Activated CD4-positive, alpha-beta T cell treated with anti-CD3 and anti-CD28 coated beads, Interleukin-2, Interleukin-4, amounts not matched to agents 100 ng/mL and 50 ng/mL, durations not matched to agents 16 hours and 8 hours (primary cell): ENCODE measurements around the gene CRISPLD2.

Experiments used
- DNase-seq: peaks from one replicate; pipeline ENCODE4 v3.0.0-alpha.2; 2020; ENCODE audit warnings: low spot score

CRISPLD2 gene

DNA sequence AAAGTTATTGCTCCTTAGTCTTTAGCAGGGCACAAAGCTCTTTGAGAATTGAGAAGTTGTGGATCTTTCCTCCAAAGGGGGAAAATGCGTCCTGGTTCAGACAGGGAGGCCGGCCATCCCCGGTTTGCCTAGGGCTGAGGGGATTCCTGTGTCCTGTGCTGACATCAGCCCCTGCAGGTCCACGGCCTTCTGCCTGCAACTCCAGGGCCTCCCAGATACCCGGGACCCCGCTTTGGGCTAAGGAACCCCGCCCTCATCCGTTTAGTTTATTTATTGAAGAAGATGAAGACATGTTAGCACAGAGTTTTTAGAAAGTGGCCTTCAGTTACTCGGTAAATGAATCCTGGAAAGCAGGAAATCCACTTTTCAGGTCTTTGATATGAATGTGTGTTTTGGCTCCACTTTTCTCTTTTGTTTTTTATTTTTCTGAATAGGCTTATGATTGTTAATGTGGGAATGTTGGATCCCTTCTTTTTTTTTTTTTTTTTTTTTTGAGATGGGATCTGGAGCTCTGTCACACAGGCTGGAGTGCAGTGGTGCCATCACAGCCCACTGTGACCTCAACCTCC, 65.6 kb downstream of the CRISPLD2 start:
- DNase-seq: no peak

DNA sequence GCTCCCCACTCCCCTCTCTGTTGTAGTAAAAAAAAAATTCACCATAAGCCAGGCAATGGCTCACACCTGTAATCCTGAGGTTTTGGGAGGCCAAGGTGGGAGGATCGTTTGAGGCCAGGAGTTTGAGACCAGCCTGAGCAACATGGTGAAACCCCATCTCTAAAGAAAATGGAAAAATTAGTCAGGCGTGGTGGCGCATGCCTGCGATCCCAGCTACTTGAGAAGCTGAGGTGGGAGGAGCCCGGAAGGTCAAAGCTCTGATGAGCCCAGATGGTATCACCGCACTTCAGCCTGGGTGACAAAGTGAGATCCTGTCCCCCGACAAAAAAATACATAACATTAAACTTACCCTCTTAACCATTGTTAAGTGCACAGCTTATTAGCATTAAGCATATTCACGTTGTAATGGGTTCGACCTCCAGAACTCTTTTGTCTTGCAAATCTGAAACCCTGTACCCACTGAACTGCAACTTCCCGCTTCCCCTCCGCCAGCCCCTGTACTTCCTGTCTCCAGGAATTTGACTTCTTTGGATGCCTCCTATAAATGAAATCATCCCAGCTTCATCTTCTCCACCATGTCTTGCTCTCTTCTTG, 66.8 kb downstream of the CRISPLD2 start:
- DNase-seq: no peak

DNA sequence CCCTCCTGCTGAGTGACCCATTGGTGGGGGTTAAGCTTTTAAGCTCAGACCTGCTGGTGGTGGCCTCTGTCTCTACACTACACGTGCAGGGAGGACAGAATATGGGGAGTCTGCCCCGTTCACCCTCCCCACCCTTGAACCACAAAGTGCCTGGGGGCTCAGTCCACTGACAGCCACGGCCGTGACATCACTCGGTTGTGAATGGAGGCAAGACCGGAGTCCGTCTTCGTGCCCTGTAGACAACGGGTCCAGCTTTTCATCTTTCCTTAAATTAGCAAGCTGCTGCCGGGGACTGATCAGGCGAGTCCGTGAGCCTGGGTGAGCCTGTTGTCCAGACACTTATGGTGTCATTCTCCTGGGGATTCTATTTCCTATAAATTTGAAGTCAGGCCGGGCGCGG, 67.4 kb downstream of the CRISPLD2 start:
- DNase-seq: no peak

DNA sequence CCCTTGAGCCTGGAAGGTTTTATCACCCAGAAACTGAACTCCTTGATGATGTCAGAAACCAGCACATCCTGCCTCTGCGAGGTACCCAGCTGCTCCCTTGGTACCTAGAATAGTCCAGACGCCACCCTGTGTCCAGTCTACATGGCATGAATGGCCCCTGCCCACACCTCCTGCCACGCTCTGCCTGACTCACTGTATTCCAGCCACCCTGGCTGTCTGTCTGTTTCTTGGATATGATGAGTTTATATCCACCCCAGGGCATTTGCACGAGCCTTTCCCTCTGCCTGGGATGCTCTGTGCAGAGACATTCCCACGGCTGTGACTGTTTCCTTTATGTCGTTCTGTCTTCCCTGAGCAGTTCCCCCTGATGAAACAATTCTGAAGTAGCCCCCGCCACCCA, 68.7 kb downstream of the CRISPLD2 start:
- no peak for DNase-seq

DNA sequence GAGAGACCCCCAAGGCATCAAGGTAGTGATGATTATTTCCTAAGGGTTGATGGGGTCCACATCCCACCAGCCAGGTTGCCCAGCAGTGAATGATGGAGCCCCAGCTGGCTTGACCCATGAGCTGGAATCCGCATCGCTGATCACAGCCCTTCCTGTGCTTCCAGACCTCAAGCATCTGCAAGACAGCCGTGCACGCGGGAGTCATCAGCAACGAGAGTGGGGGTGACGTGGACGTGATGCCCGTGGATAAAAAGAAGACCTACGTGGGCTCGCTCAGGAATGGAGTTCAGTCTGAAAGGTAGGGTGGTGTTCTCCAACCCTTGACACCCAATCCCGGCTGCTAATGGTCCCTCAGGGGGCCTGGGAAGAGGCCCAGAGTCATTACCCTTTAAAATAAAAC, 69.3 kb downstream of the CRISPLD2 start:
- no peak for DNase-seq

DNA sequence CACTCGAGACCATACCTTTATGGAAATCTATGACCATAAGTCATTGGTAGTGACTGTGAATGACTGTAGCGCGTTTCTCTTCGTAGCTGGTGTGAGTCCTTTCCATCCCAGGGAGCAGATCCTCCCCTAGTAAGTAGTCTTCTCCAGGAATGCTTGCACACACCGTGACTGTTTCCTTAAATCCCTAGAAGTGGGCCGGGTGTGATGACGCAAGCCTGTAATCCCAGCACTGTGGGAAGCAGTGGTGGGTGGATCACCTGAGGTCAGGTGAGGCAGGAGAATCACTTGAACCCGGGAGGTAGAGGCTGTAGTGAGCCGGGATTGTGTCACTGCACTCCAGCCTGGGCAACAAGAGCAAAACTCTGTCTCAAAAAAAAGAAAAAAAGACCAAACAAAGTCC, 70.6 kb downstream of the CRISPLD2 start:
- no peak for DNase-seq

DNA sequence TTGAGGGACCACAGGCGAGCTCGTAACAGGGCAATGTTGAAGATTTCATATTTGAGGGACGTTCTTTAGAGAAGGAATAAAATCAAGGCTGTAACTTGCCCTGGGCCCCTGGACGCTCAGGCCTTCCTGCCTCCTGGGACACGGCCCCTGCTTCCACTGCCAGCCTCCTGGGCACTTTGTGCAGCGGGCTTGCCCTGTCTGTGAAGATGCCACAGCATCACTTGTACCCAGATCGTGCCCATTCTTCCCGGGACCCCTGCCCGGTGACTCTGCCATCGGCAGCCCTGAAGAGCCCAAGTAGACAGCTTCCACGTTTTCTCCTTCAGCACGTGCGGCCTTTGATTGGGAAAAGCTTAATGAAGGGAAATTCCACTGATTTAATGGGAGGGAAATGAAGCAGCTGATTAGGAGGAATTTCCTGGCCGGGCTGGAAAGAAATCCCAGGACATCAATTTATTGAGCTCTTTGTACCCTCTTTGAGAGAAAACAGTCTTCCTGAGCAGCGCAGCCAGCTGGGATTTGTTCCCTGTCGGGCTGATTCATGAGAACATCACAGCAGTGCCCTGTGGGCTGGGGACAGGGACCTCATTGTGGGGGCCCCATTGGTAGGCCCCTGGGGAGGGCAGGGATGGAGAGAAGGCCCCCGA, 71.5 kb downstream of the CRISPLD2 start:
- DNase-seq: no peak

DNA sequence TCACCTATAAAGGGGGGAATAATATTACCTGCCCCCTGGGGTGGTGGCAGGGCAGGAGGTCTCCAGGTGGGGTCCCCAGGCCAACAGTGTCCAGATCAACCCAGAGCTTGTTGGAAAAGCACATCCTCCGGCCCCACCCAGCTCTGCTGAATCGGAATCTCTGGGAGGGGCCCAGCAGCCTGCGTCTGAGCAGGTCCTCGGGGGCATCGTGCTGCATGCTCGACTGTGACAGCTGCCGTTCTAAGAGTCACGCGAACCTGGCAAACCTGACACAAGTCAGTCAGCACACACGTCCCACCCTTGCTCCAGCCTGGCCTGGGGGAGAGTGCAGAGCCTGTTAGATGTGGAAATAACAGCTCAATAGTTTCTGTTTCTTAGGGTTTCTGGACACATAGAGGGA, 72.3 kb downstream of the CRISPLD2 start:
- no peak for DNase-seq

DNA sequence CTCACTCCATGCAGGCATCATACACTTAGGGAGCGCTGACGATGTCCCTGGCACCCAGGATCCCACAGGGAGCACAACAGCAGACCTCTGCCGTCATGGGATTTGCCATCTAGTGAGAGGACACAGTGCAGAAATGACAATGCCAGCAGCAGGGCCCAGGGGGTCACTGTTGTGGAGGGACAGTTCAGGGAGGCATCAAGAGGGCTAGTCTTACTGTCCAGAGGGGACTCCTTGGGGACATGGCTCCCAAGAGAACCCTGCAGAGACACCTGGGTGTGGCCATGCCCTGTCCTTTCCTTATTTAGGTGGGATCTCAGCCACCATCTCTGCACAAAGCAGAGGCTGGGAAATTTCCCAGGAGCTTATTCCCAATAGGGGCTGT, 73.7 kb downstream of the CRISPLD2 start:
- no peak for DNase-seq

DNA sequence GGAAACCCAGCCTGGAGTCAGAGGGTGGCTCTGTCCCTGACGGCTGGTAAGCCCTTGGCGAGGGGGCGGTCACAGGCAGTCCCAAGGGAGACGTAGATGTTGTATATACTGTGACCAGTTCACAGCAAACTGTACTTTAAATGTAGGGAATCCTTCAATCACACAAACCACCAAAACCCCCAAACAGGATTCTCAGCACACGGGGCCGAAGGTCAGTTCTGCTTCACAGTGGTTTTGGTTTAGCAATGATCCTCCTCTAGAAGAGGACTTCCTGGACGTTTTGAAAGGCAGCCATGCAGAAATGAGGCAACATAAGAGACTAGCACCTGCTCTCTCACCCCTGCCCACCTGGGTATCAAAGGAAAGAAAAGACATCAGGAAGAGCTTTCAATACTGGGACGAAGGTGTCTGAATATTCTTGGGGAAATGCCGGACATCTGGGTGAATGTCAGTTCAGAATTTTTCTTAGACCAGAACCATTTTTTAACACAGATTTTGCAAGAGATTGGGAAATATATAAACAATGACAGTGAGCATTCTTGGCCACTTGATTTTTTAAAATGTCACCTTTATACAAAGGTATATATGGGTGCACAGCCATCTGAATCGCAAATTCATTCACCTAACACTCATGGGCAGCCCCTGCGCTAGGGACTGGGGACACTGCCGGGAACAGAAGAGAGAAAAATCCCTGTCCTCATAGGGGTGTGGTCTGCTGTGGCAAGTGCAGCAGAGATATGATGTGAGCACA, 74.2 kb downstream of the CRISPLD2 start:
- DNase-seq: no peak

DNA sequence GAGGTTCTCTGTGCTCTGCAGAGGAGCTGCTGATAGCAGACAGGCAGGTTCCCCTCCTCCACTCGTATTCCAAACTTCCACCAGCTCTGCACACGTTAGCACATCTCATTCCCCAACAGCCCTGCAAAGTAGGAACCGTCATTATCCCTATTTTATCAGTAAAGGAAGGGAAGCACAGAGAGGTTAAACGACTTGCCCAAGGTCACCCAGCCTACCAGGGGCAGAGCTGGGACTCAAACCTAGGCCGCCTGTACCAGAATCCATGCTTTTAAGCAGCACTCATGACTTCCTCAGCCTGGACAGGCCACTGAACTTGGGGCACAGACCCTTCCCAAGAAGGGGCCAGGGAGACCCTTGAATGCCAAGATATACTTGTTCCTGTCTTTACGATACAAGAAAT, 75.2 kb downstream of the CRISPLD2 start:
- no peak for DNase-seq

DNA sequence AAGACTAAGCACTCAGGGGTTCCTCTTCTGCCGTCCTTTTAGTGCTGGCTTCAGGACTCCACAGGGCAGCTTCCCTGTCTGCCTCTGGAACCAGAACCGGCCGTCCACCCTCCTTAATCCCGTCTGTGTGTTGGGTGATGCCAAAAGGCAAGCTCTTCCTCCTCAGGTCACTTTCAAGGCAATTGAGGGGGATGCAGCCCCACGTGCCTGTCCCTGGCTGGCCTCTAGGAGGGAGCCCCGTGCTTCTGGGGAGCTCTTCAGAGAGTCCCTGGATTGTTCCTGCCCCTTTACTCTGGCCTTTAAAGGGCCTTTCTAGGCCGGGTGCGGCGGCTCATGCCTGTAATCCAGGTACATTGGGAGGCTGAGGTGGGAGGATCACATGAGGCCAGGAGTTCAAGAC, 77.1 kb downstream of the CRISPLD2 start:
- DNase-seq: no peak

DNA sequence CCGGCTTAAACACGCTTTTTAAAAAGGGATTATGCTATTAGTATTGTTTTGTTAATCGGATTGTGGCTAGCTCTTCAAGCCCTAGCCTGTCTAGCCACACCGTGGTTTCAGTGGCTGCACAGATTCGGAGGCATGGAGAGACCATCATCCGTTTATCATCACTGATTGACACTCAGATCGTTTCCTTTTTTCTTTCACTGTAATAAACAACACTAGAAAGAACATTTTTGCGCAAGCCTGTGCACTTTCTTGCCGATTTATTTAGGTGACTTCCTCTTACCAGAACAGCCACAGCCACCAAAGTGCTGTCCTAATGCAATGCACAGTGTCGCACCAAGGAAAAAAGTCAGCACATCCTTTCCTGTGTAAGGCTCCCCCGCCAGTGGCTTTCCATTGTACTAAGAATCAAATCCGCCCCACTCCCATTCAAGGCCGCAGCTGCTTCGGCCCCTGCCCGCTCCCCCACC, 78.2 kb downstream of the CRISPLD2 start:
- DNase-seq: no peak

DNA sequence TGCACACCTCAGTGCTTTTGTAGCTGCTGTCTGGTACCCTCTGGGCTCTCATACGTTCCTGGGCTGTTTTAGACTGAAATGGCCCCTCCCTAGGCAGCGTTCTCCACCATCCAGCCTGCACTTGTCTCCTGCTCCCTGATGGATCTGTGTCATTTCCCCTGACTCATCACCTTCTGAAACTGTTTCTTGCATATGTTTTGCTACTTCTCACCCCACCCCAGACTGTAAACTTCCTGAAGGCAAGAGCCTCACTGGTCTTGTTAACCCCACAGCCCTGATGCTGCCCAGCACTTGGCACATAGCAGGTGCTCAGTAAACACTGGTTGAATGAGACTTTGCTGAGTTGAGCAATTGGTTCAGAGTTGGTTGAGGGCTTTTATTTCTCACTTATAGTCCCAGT, 78.7 kb downstream of the CRISPLD2 start:
- DNase-seq: no peak

DNA sequence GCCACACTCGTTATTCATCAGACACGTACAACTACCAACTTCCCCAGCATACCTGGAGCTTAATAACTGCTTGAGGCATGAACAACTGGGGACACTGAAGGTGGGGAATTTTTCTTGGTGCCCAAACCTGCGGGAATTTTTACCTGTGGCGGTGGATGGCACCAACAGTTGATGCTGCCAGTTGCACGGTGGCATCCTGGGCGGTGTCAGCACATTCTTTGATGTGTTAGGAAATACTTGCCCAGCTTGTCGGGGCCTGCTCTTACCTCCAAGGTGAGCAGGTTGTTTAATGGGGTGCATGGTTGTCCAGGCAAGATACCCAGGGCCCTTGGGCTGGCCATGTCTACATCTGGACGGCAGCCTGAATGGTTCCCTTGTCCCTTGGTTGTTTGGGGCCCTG, 79.6 kb downstream of the CRISPLD2 start:
- no peak for DNase-seq

DNA sequence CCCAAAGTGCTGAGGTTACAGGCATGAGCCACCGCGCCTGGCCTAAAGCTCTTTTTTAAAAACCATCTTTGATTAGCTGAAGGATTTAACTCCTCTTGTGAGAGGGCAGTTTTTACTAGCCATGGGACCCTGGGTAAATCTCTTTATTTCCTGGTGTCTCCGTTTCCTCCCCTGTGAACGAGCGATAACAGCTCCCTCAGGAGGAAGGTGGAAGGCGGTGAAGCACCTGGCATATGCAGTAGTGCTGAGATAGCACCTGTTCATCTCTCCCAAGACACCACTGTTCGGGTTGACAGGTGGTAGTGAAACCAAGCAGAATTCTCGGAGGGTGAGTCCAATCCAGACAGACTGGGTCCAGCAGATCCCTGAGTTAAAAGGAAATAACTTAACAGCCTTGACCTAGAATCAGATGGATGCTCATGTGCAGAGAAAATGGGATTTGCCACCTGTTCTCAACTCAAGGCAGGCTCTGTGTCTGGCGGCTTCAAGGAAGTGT, 86.2 kb downstream of the CRISPLD2 start:
- DNase-seq: no peak

DNA sequence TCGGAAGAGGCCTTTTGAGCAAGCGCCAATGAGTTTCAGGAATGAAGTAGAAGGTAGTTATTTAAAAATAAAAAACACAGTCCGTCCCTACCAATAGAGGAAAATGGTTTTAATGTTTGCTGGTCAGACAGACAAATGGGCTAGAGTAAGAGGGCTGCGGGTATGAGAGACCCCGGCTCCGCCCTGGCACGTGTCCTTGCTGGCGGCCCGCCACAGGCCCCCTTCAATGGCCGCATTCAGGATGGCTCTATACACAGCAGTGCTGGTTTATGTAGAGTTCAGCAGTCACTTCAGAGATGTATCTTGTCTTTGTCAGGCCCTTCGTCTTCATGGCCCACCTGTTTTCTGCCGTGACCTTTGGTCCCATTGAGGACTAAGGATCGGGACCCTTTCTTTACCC, 87.3 kb downstream of the CRISPLD2 start:
- no peak for DNase-seq

DNA sequence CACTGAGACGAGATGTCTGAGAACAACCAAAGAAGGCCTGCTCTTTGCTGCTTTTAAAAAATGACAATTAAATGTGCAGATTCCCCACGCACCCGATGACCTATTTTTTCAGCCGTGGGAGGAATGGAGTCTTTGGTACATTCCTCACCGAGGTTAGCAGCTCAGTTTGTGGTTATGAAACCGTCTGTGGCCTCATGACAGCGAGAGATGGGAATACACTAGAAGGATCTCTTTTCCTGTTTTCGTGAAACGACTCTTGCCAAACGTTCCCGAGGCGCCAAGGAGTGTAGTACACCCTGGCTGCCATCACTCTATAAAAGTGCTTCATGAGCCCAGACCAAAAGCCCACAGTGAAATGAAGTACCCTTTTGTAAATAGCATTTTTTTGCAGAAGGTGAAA, 87.8 kb downstream of the CRISPLD2 start:
- DNase-seq: no peak

DNA sequence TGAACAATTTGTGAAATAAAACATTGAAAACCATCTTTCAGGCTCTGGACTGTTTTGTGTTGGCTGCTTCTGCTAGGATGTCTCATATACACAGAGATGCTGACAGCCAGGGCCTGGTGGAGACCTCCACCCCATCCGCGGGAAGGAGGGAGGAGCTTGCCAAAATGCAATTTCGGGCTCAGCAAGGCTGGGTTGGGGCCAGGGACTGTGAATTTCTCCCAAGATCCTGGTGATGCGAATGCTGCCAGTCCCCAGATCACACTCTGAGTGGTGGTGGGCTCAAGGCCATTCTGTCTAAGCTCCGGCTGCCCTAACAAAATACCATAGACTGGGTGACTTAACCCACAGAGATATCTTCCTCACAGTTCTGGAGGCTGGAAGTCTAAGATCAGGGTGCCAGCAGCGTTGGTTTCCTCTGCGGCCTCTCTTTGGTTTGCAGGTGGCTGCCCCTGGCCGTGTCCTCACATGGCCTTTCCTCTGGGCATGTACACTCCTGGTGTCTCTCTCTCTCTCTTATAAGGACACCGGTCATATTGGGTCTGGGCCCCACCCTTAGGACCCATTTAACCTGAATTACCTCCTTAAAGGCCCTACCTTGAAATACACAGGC, 89.8 kb downstream of the CRISPLD2 start:
- DNase-seq: no peak

DNA sequence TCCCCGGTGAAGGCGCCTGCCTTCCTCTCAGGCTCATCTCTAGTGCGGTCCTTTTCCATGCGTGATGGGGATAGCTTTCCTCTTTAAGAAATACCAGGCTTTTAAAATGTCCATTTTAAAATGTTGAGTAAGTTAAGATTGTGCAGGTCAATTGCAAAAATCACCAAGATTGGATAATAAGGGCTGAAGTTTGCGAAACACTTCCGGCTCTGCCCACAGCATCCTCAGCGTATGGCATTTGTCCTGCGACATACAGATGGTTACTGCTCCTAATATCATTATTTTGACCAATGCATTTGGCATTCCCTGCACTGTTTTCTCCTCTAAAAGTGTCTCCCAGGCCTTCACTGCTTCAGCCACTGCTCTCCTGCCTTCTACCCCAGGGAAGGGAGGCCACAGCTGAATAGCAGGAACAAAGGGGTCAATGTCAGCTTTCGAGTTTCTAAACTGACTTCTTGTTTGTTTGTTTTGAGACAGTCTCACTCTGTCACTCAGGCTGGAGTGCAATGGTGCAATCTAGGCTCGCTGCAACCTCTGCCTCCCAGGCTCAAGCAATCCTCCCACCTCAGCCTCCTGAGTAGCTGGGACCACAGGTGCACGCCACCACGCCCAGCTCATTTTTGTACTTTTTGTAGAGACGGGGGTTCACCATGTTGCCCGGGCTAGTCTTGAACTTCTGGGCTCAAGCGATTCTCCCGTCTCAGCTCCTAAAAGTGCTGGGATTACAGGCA, 91.9 kb downstream of the CRISPLD2 start:
- DNase-seq: no peak

DNA sequence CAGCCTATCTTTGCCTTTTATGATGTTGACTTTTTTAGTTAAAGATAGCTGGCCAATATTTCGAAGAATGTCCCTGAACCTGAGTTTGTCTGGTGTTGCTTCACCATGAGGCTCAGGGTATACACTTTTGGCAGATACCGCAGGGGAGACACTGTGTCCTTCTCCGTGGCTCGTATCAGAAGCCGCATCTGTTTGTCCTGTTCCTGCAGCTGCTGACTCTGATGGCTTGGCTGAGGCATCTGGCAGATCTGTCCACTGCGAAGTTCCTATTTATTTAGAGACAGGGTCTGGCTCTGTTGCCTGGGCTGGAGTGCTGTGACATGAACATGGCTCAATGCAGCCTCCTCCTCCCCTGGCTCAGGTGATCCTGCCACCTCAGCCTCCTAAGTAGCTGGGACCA, 93.5 kb downstream of the CRISPLD2 start:
- DNase-seq: no peak

DNA sequence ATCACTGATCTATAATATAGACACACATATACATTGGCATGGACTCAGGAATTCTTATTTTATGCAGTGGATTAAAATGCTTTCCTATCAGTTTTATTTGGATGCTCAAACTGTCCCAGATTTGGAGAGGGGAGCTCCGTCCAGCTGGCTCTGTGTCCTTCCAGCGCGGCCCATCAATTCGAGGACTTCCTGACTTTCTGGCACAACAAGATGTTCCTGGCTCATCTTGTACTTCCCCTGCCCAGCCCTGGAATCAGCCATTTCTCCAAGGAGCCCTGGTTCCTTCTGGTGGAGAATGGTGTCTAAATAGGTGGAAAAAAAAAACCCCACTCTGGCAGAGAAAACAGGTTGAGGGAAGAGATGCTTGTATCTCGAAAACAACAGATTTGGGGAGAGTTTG, 94.5 kb downstream of the CRISPLD2 start:
- no peak for DNase-seq
